OCI-LY1 (cell line): ENCODE results near the gene FGFR1OP2.

Experiments used
- H2AFZ ChIP-seq: fragments of 200-600 bp; sonication (generic), shearing (Covaris generic); 2 replicates; pipeline ENCODE4 v1.6.0; 2014; ENCODE audit warnings: antibody characterized with exemption, mild to moderate bottlenecking, low read length
- H3F3A ChIP-seq: fragments of 200-600 bp; sonication (generic), shearing (Covaris generic); 2 replicates; pipeline ENCODE4 v1.6.0; 2014; ENCODE audit warnings: mild to moderate bottlenecking, antibody characterized with exemption, low read length, moderate library complexity; ENCODE audit not compliant: insufficient read depth
- H3K27ac ChIP-seq: fragments of 200-600 bp; sonication (generic); 2 replicates; pipeline ENCODE4 v1.5.1; 2014; ENCODE audit warnings: low read length, mixed run types, mild to moderate bottlenecking, low read depth; ENCODE audit not compliant: poor library complexity, severe bottlenecking
- H3K27me3 ChIP-seq: fragments of 200-600 bp; sonication (generic); 2 replicates; pipeline ENCODE4 v1.6.0; 2014; ENCODE audit warnings: antibody characterized with exemption, mild to moderate bottlenecking, low read length, moderate library complexity; ENCODE audit not compliant: insufficient read depth
- H3K36me3 ChIP-seq: fragments of 200-600 bp; sonication (generic); 2 replicates; pipeline ENCODE4 v1.6.1; 2014; ENCODE audit warnings: mild to moderate bottlenecking, antibody characterized with exemption, low read length, moderate library complexity, mixed read lengths; ENCODE audit not compliant: insufficient read depth
- H3K4me1 ChIP-seq: fragments of 200-600 bp; sonication (generic); 2 replicates; pipeline ENCODE4 v1.5.1; 2014; ENCODE audit warnings: mild to moderate bottlenecking, low read length, moderate library complexity; ENCODE audit not compliant: insufficient read depth, severe bottlenecking
- H3K4me2 ChIP-seq: fragments of 200-600 bp; sonication (generic), shearing (Covaris generic); 2 replicates; pipeline ENCODE4 v1.6.1; 2014; ENCODE audit warnings: low read length
- H3K4me3 ChIP-seq: fragments of 200-600 bp; sonication (generic); 2 replicates; pipeline ENCODE4 v1.5.1; 2014; ENCODE audit warnings: low read length, low read depth, mild to moderate bottlenecking, mixed read lengths; ENCODE audit not compliant: poor library complexity, severe bottlenecking
- H3K79me2 ChIP-seq: fragments of 200-600 bp; shearing (Covaris generic); 2 replicates; pipeline ENCODE4 v1.6.1; 2016; ENCODE audit warnings: mixed run types, low read length, mixed read lengths; ENCODE audit not compliant: insufficient read depth
- H3K9ac ChIP-seq: fragments of 200-600 bp; sonication (generic), shearing (Covaris generic); 2 replicates; pipeline ENCODE4 v1.6.1; 2014; ENCODE audit warnings: mild to moderate bottlenecking, low read length, mixed read lengths
- H3K9me2 ChIP-seq: fragments of 200-600 bp; sonication (generic), shearing (Covaris generic); 2 replicates; pipeline ENCODE4 v1.6.1; 2014; ENCODE audit warnings: low read depth, mild to moderate bottlenecking, low read length, mixed read lengths
- H3K9me3 ChIP-seq: fragments of 200-600 bp; shearing (Covaris generic); 2 replicates; pipeline ENCODE4 v1.6.1; 2014; ENCODE audit warnings: low read length, mixed read lengths
- H4K20me1 ChIP-seq: fragments of 200-600 bp; sonication (generic), shearing (Covaris generic); 2 replicates; pipeline ENCODE4 v1.6.0; 2016; ENCODE audit warnings: mild to moderate bottlenecking, low read length; ENCODE audit not compliant: insufficient read depth
- CTCF ChIP-seq: fragments of 200-600 bp; sonication (generic), shearing (Covaris generic); IDR thresholded peaks from 2 replicates; pipeline ENCODE4 v1.5.1; 2017; ENCODE audit warnings: mild to moderate bottlenecking, antibody characterized with exemption, low read length, moderate library complexity, mixed read lengths
- EZH2 ChIP-seq: fragments of 200-600 bp; sonication (generic), shearing (Covaris generic); IDR thresholded peaks from 2 replicates; pipeline ENCODE4 v1.8.0; 2017; ENCODE audit warnings: borderline replicate concordance, mixed run types, mild to moderate bottlenecking, antibody characterized with exemption, low read length, moderate library complexity, mixed read lengths

Gene FGFR1OP2

GRCh38 chr12:27003421-27004381 is 65.4 kb downstream of the FGFR1OP2 start:
- H3K9me2 ChIP-seq = no peaks in the 10 kb centered on the region
- peak overlapping the region; percentile 27; the same call in 1 of the 2 replicates for H3K9ac ChIP-seq
- no peak overlapping the region for H2AFZ ChIP-seq
- no peaks in the 10 kb centered on the region for H3K27me3 ChIP-seq
- peak overlapping the region; percentile 29 for H3K4me3 ChIP-seq
- no peaks in the 10 kb centered on the region for H4K20me1 ChIP-seq
- H3K9me3 ChIP-seq = no peaks in the 10 kb centered on the region
- no peaks in the 10 kb centered on the region for H3F3A ChIP-seq
- peak overlapping the region; percentile 55 for H3K4me2 ChIP-seq
- TF ChIP-seq EZH2 = no peak
- no peak for TF ChIP-seq CTCF
- H3K79me2 ChIP-seq = peaks cover 51% of the 10 kb centered on the region
- H3K36me3 ChIP-seq = peaks cover 22% of the 10 kb centered on the region
- H3K4me1 ChIP-seq = peaks cover 73% of the 10 kb centered on the region
- H3K27ac ChIP-seq = peak overlapping the region; percentile 86

- H3K27ac ChIP-seq = peak overlapping the region; percentile 86
- H2AFZ ChIP-seq = no peak overlapping the region
- no peak overlapping the region for H3K4me2 ChIP-seq
- H3K27me3 ChIP-seq = no peaks in the 10 kb centered on the region
- H3K9ac ChIP-seq = no peak overlapping the region
- TF ChIP-seq EZH2 (no peak), CTCF (no peak)
- H3K4me1 ChIP-seq = peaks cover 91% of the 10 kb centered on the region
- no peak overlapping the region for H3K4me3 ChIP-seq
- H3K9me2 ChIP-seq = no peaks in the 10 kb centered on the region
- no peaks in the 10 kb centered on the region for H3K9me3 ChIP-seq
- no peaks in the 10 kb centered on the region for H4K20me1 ChIP-seq
- H3K79me2 ChIP-seq = peaks cover 62% of the 10 kb centered on the region
- peaks cover 9% of the 10 kb centered on the region for H3K36me3 ChIP-seq
- H3F3A ChIP-seq = no peaks in the 10 kb centered on the region
Measured at GRCh38 chr12:27005495-27005894, 67.2 kb downstream of the FGFR1OP2 start.

GRCh38 chr12:27006797-27007467 is 68.7 kb downstream of the FGFR1OP2 start:
- Histone ChIP-seq H3F3A (no peaks in the 10 kb centered on the region), H3K9ac (no peak overlapping the region), H4K20me1 (no peaks in the 10 kb centered on the region), H3K9me2 (no peaks in the 10 kb centered on the region), H3K4me3 (no peak overlapping the region), H3K9me3 (no peaks in the 10 kb centered on the region), H3K79me2 (peaks cover 73% of the 10 kb centered on the region), H3K36me3 (peaks cover 2% of the 10 kb centered on the region), H3K4me1 (peaks cover 92% of the 10 kb centered on the region), H2AFZ (no peak overlapping the region), H3K27ac (peak overlapping the region; percentile 74), H3K27me3 (no peaks in the 10 kb centered on the region), H3K4me2 (no peak overlapping the region; the same call in 1 of the 2 replicates)
- TF ChIP-seq CTCF (no peak), EZH2 (no peak)
